H1 (cell line): Measurements from ENCODE around the gene CPNE5. TPM values are rescaled to one million over a fixed set of nuclear protein-coding genes. Genes with fewer than 3 reads are reported as not detected.

Source experiments
- CTCF ChIA-PET: fragments of 300-600 bp; sonication (Branson Sonifier 250); formaldehyde crosslinking; loops from one replicate; lab custom pipeline; 2021; ENCODE audit not compliant: partially characterized antibody; lab: Charles Lee
- POLR2A ChIA-PET: fragments of 300-600 bp; sonication (Branson Sonifier 250); formaldehyde crosslinking; loops from one replicate; lab custom pipeline; 2021; ENCODE audit warnings: inconsistent platforms; ENCODE audit not compliant: partially characterized antibody; lab: Charles Lee
- DNase-seq, 2 experiments: peaks; one replicate each; pipeline versions ENCODE4 v3.0.0 to v3.0.0-alpha.2; 2010 to 2022; ENCODE audit warnings: low spot score in 2 of 2, low read depth in 1 of 2, mixed read lengths in 1 of 2
- FAIRE-seq: peaks from 2 replicates; lab custom pipeline; 2011; peaks lifted over from hg19 to GRCh38; lab: Jason Lieb, UNC
- H2AFZ ChIP-seq: 2 replicates; pipeline ENCODE4 v1.8.1; 2012; ENCODE audit warnings: low read length, inconsistent platforms
- H2AK5ac ChIP-seq: 2 replicates; pipeline ENCODE4 v1.6.1; 2013; ENCODE audit warnings: low read depth, low read length
- H2BK120ac ChIP-seq: replicated peaks from 2 replicates; pipeline ENCODE3; 2013; ENCODE audit warnings: low read depth, low read length, inconsistent platforms
- H2BK12ac ChIP-seq: 2 replicates; pipeline ENCODE4 v1.6.1; 2013; ENCODE audit warnings: low read depth, low read length
- H2BK15ac ChIP-seq: 2 replicates; pipeline ENCODE4 v1.6.1; 2013; ENCODE audit warnings: low read length
- H2BK20ac ChIP-seq: 2 replicates; pipeline ENCODE4 v1.6.1; 2013; ENCODE audit warnings: low read length
- H2BK5ac ChIP-seq: 2 replicates; pipeline ENCODE4 v1.6.1; 2013; ENCODE audit warnings: low read depth, low read length
- H3K14ac ChIP-seq: 2 replicates; pipeline ENCODE4 v1.6.1; 2013; ENCODE audit warnings: inconsistent platforms; ENCODE audit not compliant: insufficient read length
- H3K18ac ChIP-seq: 2 replicates; pipeline ENCODE4 v1.6.1; 2013; ENCODE audit warnings: low read length; ENCODE audit errors: extremely low read depth
- H3K23ac ChIP-seq: 2 replicates; pipeline ENCODE4 v1.6.1; 2013; ENCODE audit warnings: inconsistent platforms; ENCODE audit not compliant: insufficient read length
- H3K23me2 ChIP-seq: 2 replicates; pipeline ENCODE4 v1.6.1; 2013; ENCODE audit warnings: low read depth, low read length
- H3K27ac ChIP-seq: 2 replicates; pipeline ENCODE4 v1.6.1; 2011; ENCODE audit warnings: low read depth, low read length, inconsistent platforms
- H3K27me3 ChIP-seq, 4 experiments: replicated peaks in 1 of 4; 1 replicate in 1 of 4; 2 replicates in 3 of 4; pipeline versions ENCODE4 v1.6.1 to v1.8.1; 2011 to 2013; ENCODE audit warnings: low read length in 3 of 4, mild to moderate bottlenecking in 3 of 4, inconsistent platforms in 2 of 4, mixed read lengths in 2 of 4, moderate library complexity in 1 of 4; ENCODE audit not compliant: control insufficient read depth in 3 of 4, insufficient read depth in 3 of 4; ENCODE audit errors: extremely low read depth in 1 of 4
- H3K36me3 ChIP-seq, 4 experiments: 2 replicates each; pipeline versions ENCODE4 v1.6.1 to v1.8.1; 2011 to 2013; ENCODE audit warnings: mild to moderate bottlenecking in 4 of 4, low read length in 3 of 4, moderate library complexity in 2 of 4, control low read depth in 1 of 4, inconsistent platforms in 1 of 4; ENCODE audit not compliant: insufficient read depth in 4 of 4, control insufficient read depth in 2 of 4
- H3K4ac ChIP-seq: replicated peaks from 2 replicates; pipeline ENCODE3; 2013; ENCODE audit warnings: low read length, low read depth, mixed read lengths, inconsistent platforms; ENCODE audit not compliant: insufficient read length
- H3K4me1 ChIP-seq, 4 experiments: replicated peaks in 1 of 4; 1 replicate in 1 of 4; 2 replicates in 3 of 4; pipeline versions ENCODE4 v1.6.1 to v1.8.1; 2011 to 2013; ENCODE audit warnings: low read length in 3 of 4, inconsistent platforms in 2 of 4, mixed read lengths in 1 of 4; ENCODE audit not compliant: insufficient read depth in 4 of 4, control insufficient read depth in 3 of 4
- H3K4me2 ChIP-seq, 2 experiments: 2 replicates each; pipeline versions ENCODE4 v1.6.1 to v1.8.1; 2011 to 2013; ENCODE audit warnings: low read depth in 2 of 2, low read length in 2 of 2, control low read depth in 1 of 2, inconsistent platforms in 1 of 2, mild to moderate bottlenecking in 1 of 2; ENCODE audit not compliant: insufficient read depth in 1 of 2
- H3K4me3 ChIP-seq, 4 experiments: fragments of 200-600, 300-600 bp in 1 of 4; sonication (generic), shearing (Covaris generic), sonication (Bioruptor Twin) in 1 of 4; 2 replicates each; pipeline versions ENCODE4 v1.5.1 to v1.8.1; 2011 to 2016; ENCODE audit warnings: low read length in 4 of 4, low read depth in 3 of 4, control low read depth in 2 of 4, inconsistent platforms in 2 of 4, mild to moderate bottlenecking in 2 of 4, mixed read lengths in 1 of 4, moderate library complexity in 1 of 4; ENCODE audit not compliant: insufficient read depth in 2 of 4; ENCODE audit errors: extremely low read depth in 1 of 4
- H3K56ac ChIP-seq: replicated peaks from 2 replicates; pipeline ENCODE3; 2013; ENCODE audit warnings: low read depth, mild to moderate bottlenecking, mixed read lengths, low read length, inconsistent platforms; ENCODE audit not compliant: insufficient read length
- H3K79me1 ChIP-seq: 2 replicates; pipeline ENCODE4 v1.6.1; 2013; ENCODE audit warnings: low read depth, low read length, control low read depth
- H3K79me2 ChIP-seq, 2 experiments: 2 replicates each; pipeline versions ENCODE4 v1.6.1 to v1.8.1; 2012 to 2013; ENCODE audit warnings: low read length in 2 of 2, mild to moderate bottlenecking in 2 of 2, inconsistent platforms in 1 of 2; ENCODE audit not compliant: insufficient read depth in 2 of 2, control insufficient read depth in 1 of 2
- H3K9ac ChIP-seq, 4 experiments: replicated peaks in 1 of 4; 1 replicate in 1 of 4; 2 replicates in 3 of 4; pipeline versions ENCODE4 v1.6.1 to v1.8.1; 2011 to 2013; ENCODE audit warnings: low read depth in 3 of 4, low read length in 3 of 4, control low read depth in 2 of 4, mild to moderate bottlenecking in 2 of 4, moderate library complexity in 2 of 4, inconsistent platforms in 1 of 4; ENCODE audit errors: extremely low read depth in 1 of 4
- H3K9me3 ChIP-seq, 2 experiments: 2 replicates each; pipeline versions ENCODE4 v1.6.1 to v1.8.1; 2012 to 2013; ENCODE audit warnings: mild to moderate bottlenecking in 2 of 2, moderate library complexity in 2 of 2, control low read depth in 1 of 2, inconsistent platforms in 1 of 2, low read depth in 1 of 2, low read length in 1 of 2, mixed read lengths in 1 of 2; ENCODE audit not compliant: insufficient read depth in 2 of 2
- H4K20me1 ChIP-seq, 2 experiments: replicated peaks in 1 of 2; 2 replicates each; pipeline versions ENCODE3 to v1.8.1; 2011 to 2013; ENCODE audit warnings: inconsistent platforms in 2 of 2, low read length in 2 of 2, mild to moderate bottlenecking in 1 of 2; ENCODE audit not compliant: insufficient read depth in 2 of 2, control insufficient read depth in 1 of 2
- H4K5ac ChIP-seq: 2 replicates; pipeline ENCODE4 v1.6.1; 2013; ENCODE audit warnings: low read length, low read depth, mixed read lengths, inconsistent platforms; ENCODE audit not compliant: insufficient read length
- H4K8ac ChIP-seq: 2 replicates; pipeline ENCODE4 v1.8.0; 2013; ENCODE audit warnings: mild to moderate bottlenecking, moderate library complexity, low read length, inconsistent platforms; ENCODE audit not compliant: insufficient read depth; ENCODE audit errors: extremely low read depth
- H4K91ac ChIP-seq: replicated peaks from 2 replicates; pipeline ENCODE3; 2013; ENCODE audit warnings: low read length, mixed read lengths, inconsistent platforms; ENCODE audit not compliant: insufficient read length
- BCL11A ChIP-seq, 2 experiments: IDR thresholded peaks; one replicate each; pipeline ENCODE4 v1.6.1; 2011; ENCODE audit warnings: low read depth in 2 of 2, low read length in 2 of 2, mild to moderate bottlenecking in 2 of 2
- BRCA1 ChIP-seq: IDR thresholded peaks from 2 replicates; pipeline ENCODE4 v1.6.1; 2012; ENCODE audit warnings: low read depth, low read length, improper control_type of control experiment
- E2F6 ChIP-seq: IDR thresholded peaks from 2 replicates; pipeline ENCODE4 v1.6.1; 2012; ENCODE audit warnings: inconsistent platforms
- HDAC6 ChIP-seq: IDR thresholded peaks from one replicate; pipeline ENCODE4 v1.7.1; 2012; ENCODE audit warnings: low read depth, mild to moderate bottlenecking, inconsistent platforms, low read length, moderate library complexity
- NANOG ChIP-seq: IDR thresholded peaks from 2 replicates; pipeline ENCODE4 v1.6.1; 2011; ENCODE audit warnings: low read length, low read depth, mild to moderate bottlenecking, inconsistent platforms; ENCODE audit not compliant: insufficient read depth, poor library complexity, severe bottlenecking
- NRF1 ChIP-seq: IDR thresholded peaks from 2 replicates; pipeline ENCODE4 v1.6.1; 2011; ENCODE audit warnings: mild to moderate bottlenecking, low read depth, low read length, improper control_type of control experiment
- POLR2A ChIP-seq, 2 experiments: IDR thresholded peaks; 1 replicate in 1 of 2; 2 replicates in 1 of 2; pipeline ENCODE4 v1.6.1; 2011; ENCODE audit warnings: low read depth in 2 of 2, low read length in 2 of 2, mild to moderate bottlenecking in 2 of 2; ENCODE audit errors: control extremely low read depth in 1 of 2
- RXRA ChIP-seq: IDR thresholded peaks from 2 replicates; pipeline ENCODE4 v1.6.1; 2011; ENCODE audit warnings: low read depth, mild to moderate bottlenecking, low read length, moderate library complexity; ENCODE audit not compliant: insufficient read depth
- TAF1 ChIP-seq: IDR thresholded peaks from 2 replicates; pipeline ENCODE4 v1.6.1; 2011; ENCODE audit warnings: mild to moderate bottlenecking, low read depth, low read length
- TAF7 ChIP-seq: optimal IDR thresholded peaks from 2 replicates; pipeline ENCODE3; 2011; ENCODE audit warnings: low read depth, mild to moderate bottlenecking, inconsistent platforms, low read length, moderate library complexity, borderline replicate concordance
- YY1 ChIP-seq: IDR thresholded peaks from 2 replicates; pipeline ENCODE4 v1.6.1; 2011; ENCODE audit warnings: low read depth, mild to moderate bottlenecking, low read length
- WGBS, 2 experiments: shearing (Covaris generic) in 1 of 2; methylation state at CpG; one replicate each; pipeline versions ENCODE4 v1.1.6 to v1.1.7; 2013 to 2015; ENCODE audit warnings: low lambda C conversion rate in 2 of 2, mixed read lengths in 2 of 2, inconsistent platforms in 1 of 2, low coverage in 1 of 2, missing lambda C conversion rate in 1 of 2; ENCODE audit not compliant: insufficient replicate concordance in 2 of 2, insufficient coverage in 1 of 2, insufficient read length in 1 of 2; ENCODE audit errors: extremely low coverage in 1 of 2, missing lambda C conversion rate in 1 of 2; 5-methylcytosine and 5-hydroxymethylcytosine counted together
- polyA plus RNA-seq, 7 experiments: library from polyadenylated mRNA; depleted of rRNA in 3 of 7; stranded (reverse) in 5 of 7; unstranded in 2 of 7; fragments of >200 nt in 5 of 7; fragments of 200-250 nt in 2 of 7; gene quantifications; 1 replicate in 5 of 7; 2 replicates in 1 of 7; 4 replicates in 1 of 7; pipeline versions ENCODE4 v1.2.1 to v1.2.3, GENCODE V29; 2011 to 2013; ENCODE audit warnings: missing spikeins in 2 of 7, mixed read lengths in 2 of 7
- total RNA-seq: library from RNA; stranded (reverse); fragmentation: NEBNext Ultra II Directional; extraction: Animal tissue kit (Norgen Biotek cat#: 25700); gene quantifications from 2 replicates; pipeline ENCODE4 v1.2.1, GENCODE V29; 2021
- TF ChIP-seq, protein P1 (sequence below): IDR thresholded peaks from 2 replicates; pipeline ENCODE4 v1.6.1; 2012; ENCODE audit warnings: low read length, inconsistent platforms

CPNE5 gene
- total and polyA plus RNA-seq, 2 of the 8 experiments (the other 6 are each of a cell fraction or from before 2014, with no cell fraction given), result 0.88 to 1.8 TPM

- Histone ChIP-seq H2BK20ac (no peak overlapping the region), H3K4me3 (no peak overlapping the region), H2BK12ac (no peak overlapping the region), H3K4me2 (no peak overlapping the region), H2BK15ac (no peak overlapping the region), H3K18ac (no peak overlapping the region), H3K23ac (no peak overlapping the region), H2BK120ac (no peak overlapping the region), H4K5ac (no peak overlapping the region), H3K23me2 (no peaks in the 10 kb centered on the region), H3K79me2 (no peaks in the 10 kb centered on the region), H4K91ac (no peak overlapping the region), H3K27ac (no peak overlapping the region), H2AFZ (no peak overlapping the region), H3K36me3 (no peaks in the 10 kb centered on the region), H3K14ac (no peak overlapping the region), H3K56ac (no peak overlapping the region), H2AK5ac (no peak overlapping the region), H3K4me1 (peaks cover 0 to 9% (median 6%) of the 10 kb centered on the region in 4 experiments; a peak in 5 of 7 replicates), H3K4ac (no peak overlapping the region), H2BK5ac (no peak overlapping the region), H3K79me1 (no peaks in the 10 kb centered on the region; the same call in 1 of the 2 replicates), H4K20me1 (no peaks in the 10 kb centered on the region), H3K27me3 (no peaks in the 10 kb centered on the region), H3K9ac (no peak overlapping the region), H3K9me3 (no peaks in the 10 kb centered on the region), H4K8ac (no peak overlapping the region)
- DNase-seq (no peak), FAIRE-seq (no peak)
- ChIA-PET CTCF (interaction anchor here (0.7 to 5.5 kb wide), 11 partner anchors 10 to 104 kb away, joined by 3 to 21 read pairs (median 4); no protein-coding TSS in a partner anchor), POLR2A (no interaction called here)
- WGBS, 2 experiments, result 92% methylated on average over 7 of the region's 7 CpGs; no CpG with 5 or more reads in 1 of the 2 experiments
- TF ChIP-seq, protein P1, sequence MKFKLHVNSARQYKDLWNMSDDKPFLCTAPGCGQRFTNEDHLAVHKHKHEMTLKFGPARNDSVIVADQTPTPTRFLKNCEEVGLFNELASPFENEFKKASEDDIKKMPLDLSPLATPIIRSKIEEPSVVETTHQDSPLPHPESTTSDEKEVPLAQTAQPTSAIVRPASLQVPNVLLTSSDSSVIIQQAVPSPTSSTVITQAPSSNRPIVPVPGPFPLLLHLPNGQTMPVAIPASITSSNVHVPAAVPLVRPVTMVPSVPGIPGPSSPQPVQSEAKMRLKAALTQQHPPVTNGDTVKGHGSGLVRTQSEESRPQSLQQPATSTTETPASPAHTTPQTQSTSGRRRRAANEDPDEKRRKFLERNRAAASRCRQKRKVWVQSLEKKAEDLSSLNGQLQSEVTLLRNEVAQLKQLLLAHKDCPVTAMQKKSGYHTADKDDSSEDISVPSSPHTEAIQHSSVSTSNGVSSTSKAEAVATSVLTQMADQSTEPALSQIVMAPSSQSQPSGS, result no peak
- no peak for TF ChIP-seq E2F6
- no peak for TF ChIP-seq TAF1
- TF ChIP-seq RXRA, result no peak
- no peak for TF ChIP-seq NANOG
- TF ChIP-seq BRCA1, result no peak
- no peak for TF ChIP-seq YY1
- no peak for TF ChIP-seq NRF1
- TF ChIP-seq BCL11A (IDR thresholded peaks at IDR 0.05; ENCODE audit: low read depth in 2 of 2, low read length in 2 of 2), result no peak
- no peak for TF ChIP-seq POLR2A (IDR thresholded peaks at IDR 0.05; ENCODE audit: control extremely low read depth in 1 of 2, low read depth in 2 of 2, low read length in 2 of 2)
- no peak for TF ChIP-seq HDAC6
- TF ChIP-seq TAF7, result no peak
These were observed 120.1 kb downstream of the CPNE5 start for GRCh38 chr6:36719126-36719525.
